Large intestine (tissue), 3 donors: ENCODE results near the gene OR2T34. TPM values are rescaled to one million over a fixed set of nuclear protein-coding genes. Genes with fewer than 3 reads are reported as not detected.
"Not testable (repeated sequence)": the region's sequence is repeated elsewhere in the genome, so short reads cannot be mapped to it uniquely, and the experiment has no call there.

ENCODE experiments used
- DNase-seq, 2 donors: peaks; one replicate each; pipeline versions ENCODE4 v3.0.0 to v3.0.0-alpha.2; 2013
- H3K27ac ChIP-seq: one replicate; pipeline ENCODE4 v1.5.1; 2013; ENCODE audit warnings: low read length
- H3K27me3 ChIP-seq: 2 replicates; pipeline ENCODE4 v1.6.1; 2013; ENCODE audit warnings: low read length; ENCODE audit not compliant: control insufficient read depth, insufficient read depth
- H3K36me3 ChIP-seq: 2 replicates; pipeline ENCODE4 v1.6.1; 2013; ENCODE audit warnings: low read length; ENCODE audit not compliant: control insufficient read depth, insufficient read depth
- H3K4me1 ChIP-seq: one replicate; pipeline ENCODE4 v1.6.1; 2013; ENCODE audit warnings: low read length; ENCODE audit not compliant: control insufficient read depth, insufficient read depth
- H3K4me3 ChIP-seq: one replicate; pipeline ENCODE4 v1.5.1; 2013; ENCODE audit warnings: low read length
- H3K9me3 ChIP-seq: one replicate; pipeline ENCODE4 v1.6.1; 2013; ENCODE audit warnings: mild to moderate bottlenecking, low read depth, low read length, moderate library complexity; ENCODE audit not compliant: control insufficient read depth
- WGBS: methylation state at CpG from one replicate; pipeline ENCODE4 v1.1.5; 2013; ENCODE audit warnings: low lambda C conversion rate; ENCODE audit not compliant: insufficient coverage; 5-methylcytosine and 5-hydroxymethylcytosine counted together
- polyA plus RNA-seq: library from polyadenylated mRNA; unstranded; fragments of 120-200 nt; gene quantifications from one replicate; pipeline ENCODE4 v1.2.1, GENCODE V29; 2013

OR2T34 gene
- polyA plus RNA-seq, 1 donor, result not detected

- not testable (repeated sequence) for H3K4me1 ChIP-seq, H3K27me3 ChIP-seq, H3K9me3 ChIP-seq, H3K27ac ChIP-seq, H3K36me3 ChIP-seq, DNase-seq, H3K4me3 ChIP-seq
- 82% methylated on average over 5 of the region's 11 CpGs for WGBS
Observed at GRCh38 chr1:248565530-248566373, 8.8 kb downstream of the OR2T34 start.

GRCh38 chr1:248562672-248563071, 11.9 kb downstream of the OR2T34 start, which contains the start of gene OR2T29:
OR2T29 (minus strand) TSS chr1:248562772; CDS start chr1:248559491, 3,281 bp downstream.
- not testable (repeated sequence) for H3K4me3 ChIP-seq, H3K27ac ChIP-seq, DNase-seq, H3K36me3 ChIP-seq, H3K9me3 ChIP-seq, H3K4me1 ChIP-seq, H3K27me3 ChIP-seq
- WGBS, result no CpG with 5 or more reads among the region's 3 CpGs

GRCh38 chr1:248551027-248551426, 23.5 kb downstream of the OR2T34 start:
- H3K36me3 ChIP-seq, H3K27me3 ChIP-seq, H3K9me3 ChIP-seq, DNase-seq, H3K4me3 ChIP-seq, H3K27ac ChIP-seq, H3K4me1 ChIP-seq: not testable (repeated sequence)
- no CpG with 5 or more reads among the region's 6 CpGs for WGBS

- no CpG with 5 or more reads among the region's 2 CpGs for WGBS
- H3K27me3 ChIP-seq, H3K9me3 ChIP-seq, DNase-seq, H3K36me3 ChIP-seq, H3K27ac ChIP-seq, H3K4me3 ChIP-seq, H3K4me1 ChIP-seq: not testable (repeated sequence)
Observed at GRCh38 chr1:248547383-248547782, 27.2 kb downstream of the OR2T34 start.

- not testable (repeated sequence) for H3K27me3 ChIP-seq, H3K4me3 ChIP-seq, H3K27ac ChIP-seq, DNase-seq, H3K9me3 ChIP-seq, H3K4me1 ChIP-seq, H3K36me3 ChIP-seq
Observed at GRCh38 chr1:248537449-248537848, 37.1 kb downstream of the OR2T34 start.

Other genes starting within 250 kb of the OR2T34 start
- not detected for gene OR14C36, start 226.0 kb downstream of the OR2T34 start, polyA plus RNA-seq
- not detected for gene OR2T4, start 213.1 kb downstream of the OR2T34 start, polyA plus RNA-seq
- not detected for gene OR2T6, start 199.0 kb downstream of the OR2T34 start, polyA plus RNA-seq
- gene OR2T1, start 171.7 kb downstream of the OR2T34 start, polyA plus RNA-seq, result not detected
- not detected for gene OR2T2, start 129.1 kb downstream of the OR2T34 start, polyA plus RNA-seq
- gene OR2T3, start 101.4 kb downstream of the OR2T34 start, polyA plus RNA-seq, result not detected
- gene OR2T5, start 86.2 kb downstream of the OR2T34 start, polyA plus RNA-seq, result not detected
- not detected for gene OR2G6, start 66.7 kb downstream of the OR2T34 start, polyA plus RNA-seq
- not detected for gene OR2T29, start 12.0 kb downstream of the OR2T34 start, polyA plus RNA-seq
- gene OR2T10, start 22.9 kb upstream of the OR2T34 start, polyA plus RNA-seq, result not detected
- not detected for gene OR2T11, start 60.3 kb upstream of the OR2T34 start, polyA plus RNA-seq
- gene OR2T35, start 70.5 kb upstream of the OR2T34 start, polyA plus RNA-seq, result not detected
- gene OR2T27, start 80.8 kb upstream of the OR2T34 start, polyA plus RNA-seq, result not detected
- gene OR14I1, start 128.0 kb upstream of the OR2T34 start, polyA plus RNA-seq, result not detected
- gene LYPD8, start 181.0 kb upstream of the OR2T34 start, polyA plus RNA-seq, result 2.1 TPM